Breast epithelium (tissue), 4 donors: Measurements from ENCODE around the gene ZNF600. TPM values are rescaled to one million over a fixed set of nuclear protein-coding genes. Genes with fewer than 3 reads are reported as not detected.
"Not testable (repeated sequence)": the region's sequence is repeated elsewhere in the genome, so short reads cannot be mapped to it uniquely, and the experiment has no call there.

Source experiments
- DNase-seq, 2 donors: peaks; one replicate each; pipeline ENCODE4 v3.0.0-alpha.2; 2019; ENCODE audit warnings: low spot score in 2 of 2
- H3K27ac ChIP-seq, 2 donors: fragments of 200-600 bp; sonication (generic) in 1 of 2; one replicate each; pipeline ENCODE4 v1.5.1; 2016 to 2019; ENCODE audit warnings: mild to moderate bottlenecking in 1 of 2
- H3K27me3 ChIP-seq, 2 donors: fragments of 200-600 bp; sonication (generic) in 1 of 2; one replicate each; pipeline versions ENCODE4 v1.5.1 to v1.6.0; 2017 to 2019; ENCODE audit warnings: control low read depth in 1 of 2, mild to moderate bottlenecking in 1 of 2
- H3K36me3 ChIP-seq: fragments of 200-600 bp; one replicate; pipeline ENCODE4 v1.5.1; 2019
- H3K4me1 ChIP-seq, 2 donors: fragments of 200-600 bp; sonication (generic); one replicate each; pipeline ENCODE4 v1.5.1; 2016 to 2019; ENCODE audit warnings: control low read depth in 1 of 2
- H3K4me3 ChIP-seq, 3 donors: fragments of 200-600 bp; sonication (generic); 1 replicate in 2 of 3; 2 replicates in 1 of 3; pipeline ENCODE4 v1.5.1; 2016 to 2019; ENCODE audit warnings: mild to moderate bottlenecking in 3 of 3, moderate library complexity in 2 of 3
- H3K9me3 ChIP-seq, 2 donors: fragments of 200-600 bp; sonication (generic) in 1 of 2; one replicate each; pipeline ENCODE4 v1.5.1; 2016 to 2019; ENCODE audit warnings: control low read depth in 1 of 2
- CTCF ChIP-seq, 3 donors: fragments of 450-650 bp; IDR thresholded peaks; one replicate each; pipeline ENCODE4 v1.5.1; 2016 to 2017; ENCODE audit warnings: antibody characterized with exemption in 3 of 3, mild to moderate bottlenecking in 3 of 3, moderate library complexity in 3 of 3
- POLR2A ChIP-seq: fragments of 450-650 bp; IDR thresholded peaks from one replicate; pipeline ENCODE4 v1.6.1; 2016; ENCODE audit warnings: antibody characterized with exemption, mild to moderate bottlenecking, moderate library complexity
- POLR2AphosphoS5 ChIP-seq, 3 donors: sonication (generic); formaldehyde crosslinking; IDR thresholded peaks; one replicate each; pipeline ENCODE4 v1.6.1; 2017; ENCODE audit warnings: antibody characterized with exemption in 3 of 3
- intact Hi-C: fragments of 100-400 bp; cut with DNase I; formaldehyde crosslinking; loops from one replicate; pipeline ENCODE4 v1.15.1; 2023; ENCODE audit warnings: low total_unique reads
- total RNA-seq, 3 donors: library from RNA; depleted of rRNA; stranded (reverse); fragments of >200 nt; gene quantifications; one replicate each; pipeline ENCODE4 v1.1.0, GENCODE V29; 2016

The ZNF600 gene
- total RNA-seq, 3 donors from 2014 or later: 9.8 to 13.3 (median 12.4) TPM

GRCh38 chr19:52716522-52716921 lies 70.1 kb downstream of the ZNF600 start:
- no peak overlapping the region for H3K27ac ChIP-seq
- no peak for DNase-seq
- no peaks in the 10 kb centered on the region for H3K4me1 ChIP-seq
- H3K36me3 ChIP-seq: no peaks in the 10 kb centered on the region
- no peak for TF ChIP-seq CTCF (IDR thresholded peaks at IDR 0.05)
- TF ChIP-seq POLR2AphosphoS5 (IDR thresholded peaks at IDR 0.05): no peak
- no peak for TF ChIP-seq POLR2A
- peaks cover 0 to 5% of the 10 kb centered on the region in 2 donors for H3K9me3 ChIP-seq
- no peak overlapping the region for H3K4me3 ChIP-seq
- intact Hi-C loops: loop anchor here (5.0 kb wide), 1 partner anchor 1441 kb away; the partner anchor contains the start of gene LENG1
- no peaks in the 10 kb centered on the region for H3K27me3 ChIP-seq

- H3K36me3 ChIP-seq, DNase-seq, H3K9me3 ChIP-seq, H3K4me3 ChIP-seq, H3K4me1 ChIP-seq, H3K27ac ChIP-seq, H3K27me3 ChIP-seq: not testable (repeated sequence)
- intact Hi-C loops: loop anchor here (5.0 kb wide), 1 partner anchor 1441 kb away; the partner anchor contains the start of gene LENG1
Measured at GRCh38 chr19:52715902-52716301, 70.7 kb downstream of the ZNF600 start.

GRCh38 chr19:52715330-52715729 lies 71.3 kb downstream of the ZNF600 start:
- H3K9me3 ChIP-seq, H3K4me1 ChIP-seq, H3K27ac ChIP-seq, DNase-seq, H3K36me3 ChIP-seq, H3K27me3 ChIP-seq, H3K4me3 ChIP-seq: not testable (repeated sequence)
- intact Hi-C loops: loop anchor here (5.0 kb wide), 1 partner anchor 1442 kb away; the partner anchor contains the start of gene LENG1

Other genes starting within 250 kb of the ZNF600 start
- 10 to 100 TPM; 14.6 to 27.5 (median 21.0) TPM for gene ZNF701, start 216.5 kb downstream of the ZNF600 start, total RNA-seq
- gene ZNF83, start 148.4 kb downstream of the ZNF600 start, total RNA-seq: 100 to 1,000 TPM in 1 of 3 donors, 10 to 100 TPM in 2; 61.0 to 120 (median 71.8) TPM
- 10 to 100 TPM; 11.8 to 23.0 (median 16.7) TPM for gene ZNF611, start 51.7 kb downstream of the ZNF600 start, total RNA-seq
- gene ZNF28, start 34.8 kb upstream of the ZNF600 start, total RNA-seq: 10 to 100 TPM; 10.2 to 23.0 (median 15.7) TPM
- 10 to 100 TPM; 14.9 to 38.2 (median 22.6) TPM for gene ZNF468, start 70.8 kb upstream of the ZNF600 start, total RNA-seq
- 10 to 100 TPM; 15.2 to 22.0 (median 18.4) TPM for gene ZNF320, start 110.8 kb upstream of the ZNF600 start, total RNA-seq
- gene ZNF888, start 136.6 kb upstream of the ZNF600 start, total RNA-seq: 1 to 10 TPM; 4.5 to 10.0 (median 5.2) TPM
- 10 to 100 TPM in 2 of 3 donors, 1 to 10 TPM in 1; 7.5 to 16.5 (median 15.1) TPM for gene ZNF816, start 176.1 kb upstream of the ZNF600 start, total RNA-seq
- not detected for gene ERVV-1, start 227.1 kb upstream of the ZNF600 start, total RNA-seq